Upper lobe of right lung (tissue), 1 donor: ENCODE results near the gene NHSL2. TPM values are rescaled to one million over a fixed set of nuclear protein-coding genes. Genes with fewer than 3 reads are reported as not detected.

Source experiments
- ATAC-seq: fragments of 200-7000 bp; cut with Tn5 transposase; one replicate; pipeline ENCODE4 v1.9.1; 2020; ENCODE audit warnings: mild to moderate bottlenecking, moderate library complexity
- DNase-seq: peaks from one replicate; pipeline ENCODE4 v3.0.0-alpha.2; 2020
- H3K27ac ChIP-seq: fragments of 200-600 bp; one replicate; pipeline ENCODE4 v1.8.0; 2022
- H3K27me3 ChIP-seq: fragments of 200-600 bp; one replicate; pipeline ENCODE4 v1.8.0; 2022; ENCODE audit warnings: mild to moderate bottlenecking
- H3K36me3 ChIP-seq: fragments of 200-600 bp; one replicate; pipeline ENCODE4 v1.8.0; 2022
- H3K4me1 ChIP-seq: fragments of 200-600 bp; one replicate; pipeline ENCODE4 v1.8.0; 2022
- H3K4me3 ChIP-seq: fragments of 200-600 bp; one replicate; pipeline ENCODE4 v1.8.0; 2022; ENCODE audit warnings: mild to moderate bottlenecking
- H3K9me3 ChIP-seq: fragments of 200-600 bp; one replicate; pipeline ENCODE4 v1.8.0; 2022
- intact Hi-C: fragments of 100-400 bp; cut with DNase I; formaldehyde crosslinking; loops from one replicate; pipeline ENCODE4 v1.11.0; 2022
- total RNA-seq: library from RNA; stranded (reverse); fragmentation: NEBNext Ultra II Directional; extraction: Animal tissue kit (Norgen Biotek cat#: 25700); gene quantifications from one replicate; pipeline ENCODE4 v1.2.1, GENCODE V29; 2021
- TF ChIP-seq, protein P1 (sequence below): fragments of 200-600 bp; IDR thresholded peaks from one replicate; pipeline ENCODE4 v1.8.0; 2022; ENCODE audit warnings: antibody characterized with exemption
- donor health status: DM: no; HTN: yes; CAD: no; lungs with severe emphysema.

NHSL2 gene
- total RNA-seq, 1 donor from 2014 or later: 17.3 TPM

DNA sequence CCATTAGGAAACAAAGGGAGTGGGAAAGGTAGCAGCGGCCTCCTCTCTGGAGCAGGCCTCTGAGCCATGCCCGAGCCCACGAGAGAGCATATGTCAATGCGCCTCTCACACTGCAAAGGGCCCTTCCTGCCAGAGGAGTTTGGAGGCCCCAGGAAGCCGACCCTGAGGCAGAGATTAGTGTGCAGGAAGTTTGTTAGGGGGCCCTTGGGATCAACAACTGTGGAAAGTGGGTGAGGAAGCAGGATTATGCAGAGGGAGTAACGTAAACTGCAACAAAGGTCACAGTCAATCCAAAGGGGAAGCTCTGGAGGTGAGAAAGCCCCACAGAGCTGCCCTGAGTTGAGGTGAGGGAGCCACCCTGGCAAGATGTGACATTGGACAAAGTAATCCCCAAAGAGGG lies 203.7 kb downstream of the NHSL2 start:
- ATAC-seq: no peak
- Histone ChIP-seq H3K27me3 (no peaks in the 10 kb centered on the region), H3K36me3 (no peaks in the 10 kb centered on the region), H3K4me3 (no peak overlapping the region), H3K27ac (no peak overlapping the region), H3K9me3 (no peaks in the 10 kb centered on the region), H3K4me1 (no peaks in the 10 kb centered on the region)
- intact Hi-C loops: no loop called here
- TF ChIP-seq, protein P1, sequence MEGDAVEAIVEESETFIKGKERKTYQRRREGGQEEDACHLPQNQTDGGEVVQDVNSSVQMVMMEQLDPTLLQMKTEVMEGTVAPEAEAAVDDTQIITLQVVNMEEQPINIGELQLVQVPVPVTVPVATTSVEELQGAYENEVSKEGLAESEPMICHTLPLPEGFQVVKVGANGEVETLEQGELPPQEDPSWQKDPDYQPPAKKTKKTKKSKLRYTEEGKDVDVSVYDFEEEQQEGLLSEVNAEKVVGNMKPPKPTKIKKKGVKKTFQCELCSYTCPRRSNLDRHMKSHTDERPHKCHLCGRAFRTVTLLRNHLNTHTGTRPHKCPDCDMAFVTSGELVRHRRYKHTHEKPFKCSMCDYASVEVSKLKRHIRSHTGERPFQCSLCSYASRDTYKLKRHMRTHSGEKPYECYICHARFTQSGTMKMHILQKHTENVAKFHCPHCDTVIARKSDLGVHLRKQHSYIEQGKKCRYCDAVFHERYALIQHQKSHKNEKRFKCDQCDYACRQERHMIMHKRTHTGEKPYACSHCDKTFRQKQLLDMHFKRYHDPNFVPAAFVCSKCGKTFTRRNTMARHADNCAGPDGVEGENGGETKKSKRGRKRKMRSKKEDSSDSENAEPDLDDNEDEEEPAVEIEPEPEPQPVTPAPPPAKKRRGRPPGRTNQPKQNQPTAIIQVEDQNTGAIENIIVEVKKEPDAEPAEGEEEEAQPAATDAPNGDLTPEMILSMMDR: no peak
- no peak for DNase-seq

DNA sequence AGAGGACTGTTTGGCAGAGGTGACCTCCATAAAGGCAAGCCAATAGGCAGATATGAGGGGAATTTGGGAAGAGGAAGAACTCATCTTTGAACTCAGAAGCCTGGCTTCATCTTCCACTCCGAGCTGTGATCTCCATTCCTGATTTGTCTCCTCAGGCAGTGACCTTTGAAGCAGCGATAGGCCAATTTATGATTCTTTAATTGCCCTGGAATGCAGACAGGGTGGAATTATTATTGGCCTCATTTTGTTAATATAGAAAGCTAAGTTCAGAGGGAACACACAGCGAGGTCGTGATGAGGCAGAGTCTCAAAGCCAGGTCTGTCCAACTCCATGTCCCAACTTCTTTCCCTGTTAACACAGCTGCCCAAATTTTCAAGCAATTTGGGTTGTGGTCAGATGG lies 204.2 kb downstream of the NHSL2 start:
- DNase-seq (no peak), ATAC-seq (no peak)
- Histone ChIP-seq H3K9me3 (no peaks in the 10 kb centered on the region), H3K36me3 (no peaks in the 10 kb centered on the region), H3K27me3 (no peaks in the 10 kb centered on the region), H3K4me1 (no peaks in the 10 kb centered on the region), H3K4me3 (no peak overlapping the region), H3K27ac (no peak overlapping the region)
- TF ChIP-seq, protein P1: no peak
- intact Hi-C loops: no loop called here

DNA sequence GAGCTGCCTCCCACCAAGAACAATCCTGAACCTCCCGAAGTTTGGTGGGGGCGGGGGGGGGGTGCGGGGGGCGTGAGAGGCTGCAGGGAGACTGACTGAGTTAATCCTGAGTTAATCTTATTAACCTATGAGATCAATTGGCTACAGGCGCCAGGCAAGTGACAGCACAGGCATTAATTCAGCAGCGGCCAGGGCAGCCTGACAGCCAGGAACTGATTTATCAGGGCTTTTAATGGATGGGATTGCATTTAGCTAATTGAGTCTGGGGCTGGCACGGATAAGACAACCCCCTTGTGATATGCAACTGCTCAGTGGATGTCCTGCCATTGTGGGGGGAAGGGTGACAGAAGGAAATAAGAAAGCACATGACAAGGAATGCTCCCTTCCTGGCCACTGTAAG lies 204.7 kb downstream of the NHSL2 start:
- no peaks in the 10 kb centered on the region for H3K9me3 ChIP-seq
- ATAC-seq: no peak
- DNase-seq: no peak

DNA sequence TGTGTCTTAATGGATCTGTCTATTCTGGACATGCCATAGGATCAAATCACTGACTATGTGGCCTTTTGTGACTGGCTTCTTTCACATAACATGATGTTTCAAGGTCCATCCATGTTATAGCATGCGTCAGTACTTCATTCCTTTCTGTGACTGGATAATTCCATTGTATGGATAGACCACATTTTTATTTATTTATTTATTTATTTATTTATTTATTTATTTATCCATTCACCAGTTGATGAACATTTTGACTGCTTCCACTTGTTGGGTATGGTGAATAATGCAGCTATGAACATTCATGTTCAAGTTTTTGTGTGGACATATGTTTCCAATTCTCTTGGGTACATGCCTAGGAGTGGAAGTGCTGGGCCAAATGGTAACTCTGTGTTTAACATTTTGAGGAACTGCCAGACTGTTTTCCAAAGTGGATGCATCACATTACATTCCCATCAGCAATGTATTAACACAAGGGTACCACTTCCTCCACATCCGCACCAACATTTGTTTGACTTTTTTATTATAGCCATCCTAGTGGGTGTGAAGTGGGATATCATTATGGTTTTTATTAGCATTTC lies 207.1 kb downstream of the NHSL2 start:
- Histone ChIP-seq H3K4me1 (peaks cover 14% of the 10 kb centered on the region), H3K36me3 (no peaks in the 10 kb centered on the region), H3K4me3 (no peak overlapping the region), H3K9me3 (no peaks in the 10 kb centered on the region), H3K27ac (no peak overlapping the region), H3K27me3 (no peaks in the 10 kb centered on the region)
- intact Hi-C loops: no loop called here
- DNase-seq: no peak
- no peak for ATAC-seq
- TF ChIP-seq, protein P1: no peak

More for the DNA sequence above, 204.7 kb downstream of the NHSL2 start:
- Histone ChIP-seq H3K36me3 (no peaks in the 10 kb centered on the region), H3K4me1 (no peaks in the 10 kb centered on the region), H3K27ac (no peak overlapping the region), H3K27me3 (no peaks in the 10 kb centered on the region), H3K4me3 (no peak overlapping the region)
- TF ChIP-seq, protein P1: no peak
- intact Hi-C loops: no loop called here

DNA sequence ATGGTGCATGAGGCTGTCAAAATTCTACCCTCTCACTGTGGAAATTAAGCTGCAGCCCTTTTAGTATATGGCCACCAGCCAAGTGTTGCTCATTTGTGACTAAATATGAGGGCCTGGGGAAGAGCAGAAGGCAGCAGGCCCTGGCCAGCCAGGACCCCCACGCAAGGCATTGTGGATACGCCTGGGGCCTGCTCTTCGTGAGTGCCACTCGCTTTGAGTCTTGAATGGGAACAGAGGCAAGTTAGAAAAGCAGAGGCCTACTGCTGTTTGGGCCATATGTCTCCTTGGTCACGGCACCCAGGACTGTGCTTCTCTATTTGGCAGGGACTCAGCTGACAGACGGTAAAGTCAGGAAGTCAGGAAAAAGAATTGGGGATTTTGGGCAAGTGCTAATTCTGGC lies 210.2 kb downstream of the NHSL2 start:
- intact Hi-C loops: no loop called here
- DNase-seq: no peak
- H3K4me1 ChIP-seq: peaks cover 36% of the 10 kb centered on the region

More for the DNA sequence above, 210.2 kb downstream of the NHSL2 start:
- H3K9me3 ChIP-seq: no peaks in the 10 kb centered on the region
- H3K27me3 ChIP-seq: no peaks in the 10 kb centered on the region
- peak; percentile 37 for ATAC-seq
- H3K4me3 ChIP-seq: no peak overlapping the region
- peak overlapping the region; percentile 70 for H3K27ac ChIP-seq
- TF ChIP-seq, protein P1: no peak
- no peaks in the 10 kb centered on the region for H3K36me3 ChIP-seq
